Activated CD8-positive, alpha-beta memory T cell treated with anti-CD3 and anti-CD28 coated beads, Interleukin-2, amount 50 U/mL, for 4 hours (primary cell): Measurements from ENCODE around the gene MERTK.

Experiments
- DNase-seq: peaks from one replicate; pipeline ENCODE4 v3.0.0-alpha.2; 2020

The MERTK gene

GRCh38 chr2:111981666-111982065, 83.3 kb downstream of the MERTK start:
- DNase-seq: no peak

- no peak for DNase-seq
Measured at GRCh38 chr2:111982822-111983221, 84.4 kb downstream of the MERTK start.

GRCh38 chr2:111983478-111984212, 85.2 kb downstream of the MERTK start:
- no peak for DNase-seq

GRCh38 chr2:111984213-111984604, 85.8 kb downstream of the MERTK start:
- DNase-seq: no peak

- no peak for DNase-seq
Measured at GRCh38 chr2:111985514-111985913, 87.1 kb downstream of the MERTK start.

GRCh38 chr2:111986116-111986900, 87.9 kb downstream of the MERTK start:
- DNase-seq: no peak

- DNase-seq: no peak
Measured at GRCh38 chr2:111990375-111990774, 92.0 kb downstream of the MERTK start.

GRCh38 chr2:111990856-111991255, 92.4 kb downstream of the MERTK start:
- DNase-seq: no peak

- no peak for DNase-seq
Measured at GRCh38 chr2:111994042-111994441, 95.6 kb downstream of the MERTK start.

GRCh38 chr2:111995148-111995547, 96.7 kb downstream of the MERTK start:
- DNase-seq: no peak

GRCh38 chr2:111999809-112000208, 101.4 kb downstream of the MERTK start:
- DNase-seq: no peak

GRCh38 chr2:112000399-112001135, 102.2 kb downstream of the MERTK start:
- no peak for DNase-seq

GRCh38 chr2:112001136-112001715, 102.8 kb downstream of the MERTK start:
- DNase-seq: no peak

GRCh38 chr2:112001942-112002341, 103.5 kb downstream of the MERTK start:
- DNase-seq: no peak

GRCh38 chr2:112003576-112004252, 105.3 kb downstream of the MERTK start:
- no peak for DNase-seq

- no peak for DNase-seq
Measured at GRCh38 chr2:112004253-112004645, 105.8 kb downstream of the MERTK start.

- no peak for DNase-seq
Measured at GRCh38 chr2:112005406-112006075, 107.1 kb downstream of the MERTK start.

- DNase-seq: no peak
Measured at GRCh38 chr2:112006076-112006410, 107.6 kb downstream of the MERTK start.

- DNase-seq: no peak
Measured at GRCh38 chr2:112007493-112007892, 109.1 kb downstream of the MERTK start.

GRCh38 chr2:112008910-112009485, 110.6 kb downstream of the MERTK start:
- no peak for DNase-seq

GRCh38 chr2:112010751-112011150, 112.3 kb downstream of the MERTK start:
- DNase-seq: no peak

- no peak for DNase-seq
Measured at GRCh38 chr2:112012556-112012955, 114.1 kb downstream of the MERTK start.
